Hepatocyte (in vitro differentiated cells): ENCODE data around the gene TBC1D12. TPM values are rescaled to one million over a fixed set of nuclear protein-coding genes. Genes with fewer than 3 reads are reported as not detected.

Experiments
- DNase-seq: peaks from one replicate; pipeline ENCODE4 v3.0.0-alpha.2; 2016; ENCODE audit warnings: low spot score
- H2AFZ ChIP-seq: fragments of 200-600 bp; sonication (generic); 2 replicates; pipeline ENCODE4 v1.6.0; 2016; ENCODE audit warnings: antibody characterized with exemption, mild to moderate bottlenecking
- H3K27ac ChIP-seq: fragments of 200-600 bp; sonication (generic); 2 replicates; pipeline ENCODE4 v1.5.1; 2016; ENCODE audit warnings: mild to moderate bottlenecking
- H3K27me3 ChIP-seq: fragments of 200-600 bp; sonication (generic); 2 replicates; pipeline ENCODE4 v1.6.1; 2016
- H3K36me3 ChIP-seq: fragments of 200-600 bp; sonication (generic); replicated peaks from 2 replicates; pipeline ENCODE4 v1.5.1; 2016; ENCODE audit warnings: low read depth; ENCODE audit not compliant: insufficient read depth
- H3K4me1 ChIP-seq: fragments of 200-600 bp; sonication (generic); 2 replicates; pipeline ENCODE4 v1.5.1; 2016; ENCODE audit warnings: mild to moderate bottlenecking, moderate library complexity; ENCODE audit not compliant: insufficient read depth
- H3K4me2 ChIP-seq: fragments of 200-600 bp; sonication (generic); 2 replicates; pipeline ENCODE4 v1.6.0; 2016
- H3K4me3 ChIP-seq: fragments of 200-600 bp; sonication (generic); 2 replicates; pipeline ENCODE4 v1.5.1; 2016; ENCODE audit warnings: mild to moderate bottlenecking
- H3K79me2 ChIP-seq: fragments of 200-600 bp; sonication (generic); 2 replicates; pipeline ENCODE4 v1.6.0; 2017; ENCODE audit warnings: mild to moderate bottlenecking
- H3K9me2 ChIP-seq: fragments of 200-600 bp; sonication (generic); replicated peaks from 2 replicates; pipeline ENCODE4 v1.6.0; 2017; ENCODE audit warnings: mild to moderate bottlenecking; ENCODE audit not compliant: insufficient read depth
- H3K9me3 ChIP-seq: fragments of 200-600 bp; sonication (generic); 2 replicates; pipeline ENCODE4 v1.5.1; 2016; ENCODE audit warnings: low read depth, mild to moderate bottlenecking
- H4K20me1 ChIP-seq: fragments of 200-600 bp; sonication (generic); 2 replicates; pipeline ENCODE4 v1.6.0; 2016; ENCODE audit warnings: mild to moderate bottlenecking; ENCODE audit not compliant: insufficient read depth, poor library complexity, severe bottlenecking
- EZH2 ChIP-seq: fragments of 200-600 bp; sonication (generic); IDR thresholded peaks from 2 replicates; pipeline ENCODE4 v1.6.1; 2016; ENCODE audit warnings: antibody characterized with exemption, mild to moderate bottlenecking, borderline replicate concordance
- EZH2phosphoT487 ChIP-seq: fragments of 200-600 bp; sonication (generic); IDR thresholded peaks from one replicate; pipeline ENCODE4 v1.6.1; 2018; ENCODE audit warnings: antibody characterized with exemption, mild to moderate bottlenecking, low read depth, moderate library complexity; ENCODE audit not compliant: unreplicated experiment, severe bottlenecking
- WGBS: methylation state at CpG from one replicate; pipeline ENCODE4 v1.1.6; 2016; ENCODE audit warnings: low lambda C conversion rate; ENCODE audit errors: missing lambda C conversion rate; 5-methylcytosine and 5-hydroxymethylcytosine counted together
- polyA plus RNA-seq: library from polyadenylated mRNA; unstranded; fragments of >200 nt; fragmentation: Nextera tagmentation; extraction: Ambion mirVana; gene quantifications from 2 replicates; pipeline ENCODE4 v1.2.1, GENCODE V29; 2016
- total RNA-seq: library from RNA; depleted of rRNA; stranded (reverse); fragments of >200 nt; gene quantifications from 2 replicates; pipeline ENCODE4 v1.2.3, GENCODE V29; 2014
- TF ChIP-seq, protein P1 (sequence below): fragments of 200-600 bp; sonication (generic); IDR thresholded peaks from 2 replicates; pipeline ENCODE4 v1.5.1; 2016; ENCODE audit warnings: antibody characterized with exemption, mild to moderate bottlenecking; ENCODE audit not compliant: poor library complexity

Gene TBC1D12
- total and polyA plus RNA-seq, 2 experiments from 2014 or later = 9.2 to 15.6 TPM

DNA sequence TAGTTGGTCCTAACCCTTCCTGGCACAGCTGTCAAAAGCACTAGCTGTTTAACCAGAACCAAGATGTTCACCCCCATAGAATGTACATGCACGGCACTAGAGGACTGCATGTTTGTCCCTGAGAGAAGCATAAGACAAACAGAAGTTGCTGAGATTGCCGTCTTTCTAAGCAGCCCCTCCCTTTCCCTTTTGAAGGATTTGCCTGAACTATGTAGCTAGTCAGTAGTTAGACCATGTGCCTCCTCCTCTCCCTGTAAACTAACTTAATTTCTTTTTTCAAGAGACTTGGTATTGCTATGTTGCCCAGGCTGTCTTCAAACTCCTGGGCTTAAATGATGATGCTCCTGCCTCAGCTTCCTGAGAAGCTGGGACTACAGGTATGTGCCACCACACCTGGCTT lies 40.7 kb downstream of the TBC1D12 start:
- Histone ChIP-seq H3K4me3 (no peak overlapping the region), H3K27me3 (no peaks in the 10 kb centered on the region), H3K36me3 (no peaks in the 10 kb centered on the region), H3K79me2 (peaks cover 36% of the 10 kb centered on the region), H3K4me1 (peaks cover 10% of the 10 kb centered on the region), H3K4me2 (peak overlapping the region; percentile 6), H2AFZ (no peak overlapping the region), H3K27ac (peak overlapping the region; percentile 13), H3K9me3 (no peaks in the 10 kb centered on the region), H4K20me1 (no peaks in the 10 kb centered on the region), H3K9me2 (no peaks in the 10 kb centered on the region)
- peak; percentile 7 for DNase-seq
- TF ChIP-seq EZH2phosphoT487 = no peak
- no peak for TF ChIP-seq EZH2
- TF ChIP-seq, protein P1, sequence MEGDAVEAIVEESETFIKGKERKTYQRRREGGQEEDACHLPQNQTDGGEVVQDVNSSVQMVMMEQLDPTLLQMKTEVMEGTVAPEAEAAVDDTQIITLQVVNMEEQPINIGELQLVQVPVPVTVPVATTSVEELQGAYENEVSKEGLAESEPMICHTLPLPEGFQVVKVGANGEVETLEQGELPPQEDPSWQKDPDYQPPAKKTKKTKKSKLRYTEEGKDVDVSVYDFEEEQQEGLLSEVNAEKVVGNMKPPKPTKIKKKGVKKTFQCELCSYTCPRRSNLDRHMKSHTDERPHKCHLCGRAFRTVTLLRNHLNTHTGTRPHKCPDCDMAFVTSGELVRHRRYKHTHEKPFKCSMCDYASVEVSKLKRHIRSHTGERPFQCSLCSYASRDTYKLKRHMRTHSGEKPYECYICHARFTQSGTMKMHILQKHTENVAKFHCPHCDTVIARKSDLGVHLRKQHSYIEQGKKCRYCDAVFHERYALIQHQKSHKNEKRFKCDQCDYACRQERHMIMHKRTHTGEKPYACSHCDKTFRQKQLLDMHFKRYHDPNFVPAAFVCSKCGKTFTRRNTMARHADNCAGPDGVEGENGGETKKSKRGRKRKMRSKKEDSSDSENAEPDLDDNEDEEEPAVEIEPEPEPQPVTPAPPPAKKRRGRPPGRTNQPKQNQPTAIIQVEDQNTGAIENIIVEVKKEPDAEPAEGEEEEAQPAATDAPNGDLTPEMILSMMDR = no peak
- 31% methylated on average over 2 of the region's 2 CpGs for WGBS

DNA sequence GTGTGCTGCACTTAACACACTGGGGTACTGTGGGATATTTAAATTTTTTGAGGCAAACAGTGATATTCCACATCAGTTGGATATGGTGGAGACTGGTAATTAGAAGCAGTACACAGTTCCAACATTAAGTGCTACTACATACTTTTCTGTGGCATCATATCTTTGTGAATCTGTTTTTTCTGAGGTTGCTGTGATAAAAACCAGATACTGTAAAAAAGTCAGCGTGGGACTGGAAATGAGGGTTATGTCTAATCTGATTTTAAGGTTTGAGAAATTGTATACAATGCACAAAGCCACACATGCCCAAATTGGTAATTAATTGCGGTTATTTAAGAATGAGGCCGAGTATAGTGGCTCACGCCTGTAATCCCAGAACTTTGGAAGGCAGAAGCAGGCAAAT lies 41.2 kb downstream of the TBC1D12 start:
- no peak overlapping the region for H2AFZ ChIP-seq
- H3K4me3 ChIP-seq = no peak overlapping the region
- no peaks in the 10 kb centered on the region for H3K9me3 ChIP-seq
- no peaks in the 10 kb centered on the region for H3K36me3 ChIP-seq
- H3K79me2 ChIP-seq = peaks cover 31% of the 10 kb centered on the region
- 68% methylated on average over 4 of the region's 4 CpGs for WGBS
- no peaks in the 10 kb centered on the region for H4K20me1 ChIP-seq
- H3K27me3 ChIP-seq = no peaks in the 10 kb centered on the region
- peaks cover 10% of the 10 kb centered on the region for H3K4me1 ChIP-seq
- TF ChIP-seq EZH2 = no peak
- TF ChIP-seq, protein P1 = no peak
- TF ChIP-seq EZH2phosphoT487 = no peak
- H3K4me2 ChIP-seq = no peak overlapping the region
- H3K27ac ChIP-seq = peak overlapping the region; percentile 13
- H3K9me2 ChIP-seq = no peaks in the 10 kb centered on the region
- DNase-seq = no peak

DNA sequence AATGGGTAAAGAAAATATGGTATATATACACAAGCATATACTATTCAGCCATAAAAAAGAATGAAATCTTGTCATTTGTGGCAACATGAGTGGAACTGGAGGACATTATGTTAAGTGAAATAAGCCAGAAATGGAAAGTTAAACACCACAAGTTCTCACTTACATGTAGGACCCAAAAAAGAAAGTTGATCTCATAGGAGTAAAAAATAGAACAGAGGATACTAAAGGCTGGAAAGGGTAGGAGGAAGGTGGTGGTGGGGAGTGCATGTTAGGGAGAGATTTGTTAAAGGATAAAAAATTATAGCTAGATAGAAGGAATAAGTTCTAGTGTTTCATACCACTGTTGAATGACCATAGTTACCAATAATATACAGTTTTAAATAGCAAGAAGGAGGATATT lies 48.4 kb downstream of the TBC1D12 start:
- no peaks in the 10 kb centered on the region for H4K20me1 ChIP-seq
- peaks cover 20% of the 10 kb centered on the region for H3K79me2 ChIP-seq
- H3K9me3 ChIP-seq = peaks cover under 1% of the 10 kb centered on the region
- no peaks in the 10 kb centered on the region for H3K36me3 ChIP-seq
- H3K27me3 ChIP-seq = no peaks in the 10 kb centered on the region
- no peak overlapping the region for H3K4me2 ChIP-seq
- no peaks in the 10 kb centered on the region for H3K9me2 ChIP-seq
- no peak overlapping the region for H3K27ac ChIP-seq
- TF ChIP-seq, protein P1 = no peak
- TF ChIP-seq EZH2 = no peak
- TF ChIP-seq EZH2phosphoT487 = no peak
- no peak for DNase-seq
- H3K4me1 ChIP-seq = no peaks in the 10 kb centered on the region
- no peak overlapping the region for H3K4me3 ChIP-seq
- no peak overlapping the region for H2AFZ ChIP-seq

DNA sequence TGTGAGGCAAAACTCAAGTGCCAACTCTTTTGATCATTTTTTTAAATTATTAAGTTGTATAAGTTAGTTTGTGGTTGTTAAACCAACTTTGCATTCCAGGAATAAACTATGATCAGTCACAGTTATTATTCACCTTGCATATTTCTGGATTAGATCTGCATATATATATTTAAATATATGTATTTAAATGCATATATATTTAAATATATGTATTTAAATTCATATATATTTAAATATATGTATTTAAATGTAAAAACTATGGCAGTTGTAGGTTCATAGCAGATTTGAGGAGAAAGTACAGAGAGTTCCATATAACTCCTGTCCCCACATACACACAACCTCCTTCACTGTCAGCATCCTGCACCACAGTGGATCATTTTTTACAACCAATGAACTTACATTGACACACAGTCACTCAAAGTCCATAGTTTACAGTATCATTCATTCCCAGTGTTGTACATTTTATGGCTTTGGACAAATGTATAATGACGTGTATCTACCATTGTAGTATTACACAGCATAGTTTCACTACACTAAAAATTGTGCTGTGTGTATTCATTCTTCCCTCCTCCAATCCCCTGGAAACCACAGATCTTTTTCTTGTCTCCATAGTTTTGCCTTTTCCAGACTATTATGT lies 49.7 kb downstream of the TBC1D12 start:
- H3K4me2 ChIP-seq = no peak overlapping the region
- no peaks in the 10 kb centered on the region for H3K9me2 ChIP-seq
- H2AFZ ChIP-seq = no peak overlapping the region
- no peaks in the 10 kb centered on the region for H4K20me1 ChIP-seq
- DNase-seq = no peak
- peaks cover 5% of the 10 kb centered on the region for H3K9me3 ChIP-seq
- peaks cover 27% of the 10 kb centered on the region for H3K79me2 ChIP-seq
- H3K27me3 ChIP-seq = no peaks in the 10 kb centered on the region
- H3K4me1 ChIP-seq = no peaks in the 10 kb centered on the region
- H3K36me3 ChIP-seq = no peaks in the 10 kb centered on the region
- TF ChIP-seq EZH2 = no peak
- TF ChIP-seq, protein P1 = no peak
- TF ChIP-seq EZH2phosphoT487 = no peak
- H3K27ac ChIP-seq = no peak overlapping the region
- WGBS = 90% methylated on average over 1 of the region's 1 CpG
- H3K4me3 ChIP-seq = no peak overlapping the region
